ENCODE measurements around the gene BID.

DNA sequence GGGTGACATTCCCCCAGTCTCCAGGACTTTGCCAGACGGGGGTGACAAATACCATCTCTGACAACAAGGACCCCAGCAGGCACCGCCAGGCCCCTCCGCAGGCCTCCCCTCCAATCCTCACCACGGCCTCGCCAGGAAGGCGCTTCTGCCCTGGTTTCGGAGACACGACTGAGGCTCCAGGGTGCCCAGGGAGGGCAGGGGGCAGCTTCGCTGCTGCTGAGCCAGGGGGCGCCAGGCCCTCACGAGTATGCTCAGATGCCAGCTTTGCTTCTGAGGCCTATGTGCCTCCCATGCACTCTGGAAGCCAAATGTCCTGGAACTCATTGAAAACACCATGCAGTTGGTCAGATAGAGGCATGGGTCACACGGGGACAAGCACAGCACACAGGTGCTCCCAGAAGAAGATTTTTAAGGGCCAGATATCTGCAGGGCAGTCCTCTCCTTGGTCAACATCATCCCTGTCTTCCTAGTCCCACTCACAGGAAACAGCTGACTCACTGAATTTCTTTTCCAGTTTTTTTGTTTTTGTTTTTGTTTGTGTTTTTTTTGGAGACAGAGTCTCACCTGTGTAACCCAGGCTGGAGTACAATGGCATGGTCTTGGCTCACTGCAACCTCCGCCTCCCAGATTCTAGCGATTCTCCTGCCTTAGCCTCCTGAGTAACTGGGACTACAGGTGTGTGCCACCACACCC, 19.9 kb downstream of the BID start:
- no peak for TF ChIP-seq POLR2A (IDR thresholded peaks at IDR 0.05)
- TF ChIP-seq, protein P1, sequence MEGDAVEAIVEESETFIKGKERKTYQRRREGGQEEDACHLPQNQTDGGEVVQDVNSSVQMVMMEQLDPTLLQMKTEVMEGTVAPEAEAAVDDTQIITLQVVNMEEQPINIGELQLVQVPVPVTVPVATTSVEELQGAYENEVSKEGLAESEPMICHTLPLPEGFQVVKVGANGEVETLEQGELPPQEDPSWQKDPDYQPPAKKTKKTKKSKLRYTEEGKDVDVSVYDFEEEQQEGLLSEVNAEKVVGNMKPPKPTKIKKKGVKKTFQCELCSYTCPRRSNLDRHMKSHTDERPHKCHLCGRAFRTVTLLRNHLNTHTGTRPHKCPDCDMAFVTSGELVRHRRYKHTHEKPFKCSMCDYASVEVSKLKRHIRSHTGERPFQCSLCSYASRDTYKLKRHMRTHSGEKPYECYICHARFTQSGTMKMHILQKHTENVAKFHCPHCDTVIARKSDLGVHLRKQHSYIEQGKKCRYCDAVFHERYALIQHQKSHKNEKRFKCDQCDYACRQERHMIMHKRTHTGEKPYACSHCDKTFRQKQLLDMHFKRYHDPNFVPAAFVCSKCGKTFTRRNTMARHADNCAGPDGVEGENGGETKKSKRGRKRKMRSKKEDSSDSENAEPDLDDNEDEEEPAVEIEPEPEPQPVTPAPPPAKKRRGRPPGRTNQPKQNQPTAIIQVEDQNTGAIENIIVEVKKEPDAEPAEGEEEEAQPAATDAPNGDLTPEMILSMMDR (IDR thresholded peaks at IDR 0.05), result peak in 1 of 6 experiments; percentile 21

All from adrenal gland (tissue), 5 donors.